ENCODE data around the gene NLN. TPM values are rescaled to one million over a fixed set of nuclear protein-coding genes. Genes with fewer than 3 reads are reported as not detected.

The NLN gene
- total and polyA plus RNA-seq, 2 of the 4 experiments (the other 2 are of a cell fraction), result 19.1 to 37.1 TPM

DNA sequence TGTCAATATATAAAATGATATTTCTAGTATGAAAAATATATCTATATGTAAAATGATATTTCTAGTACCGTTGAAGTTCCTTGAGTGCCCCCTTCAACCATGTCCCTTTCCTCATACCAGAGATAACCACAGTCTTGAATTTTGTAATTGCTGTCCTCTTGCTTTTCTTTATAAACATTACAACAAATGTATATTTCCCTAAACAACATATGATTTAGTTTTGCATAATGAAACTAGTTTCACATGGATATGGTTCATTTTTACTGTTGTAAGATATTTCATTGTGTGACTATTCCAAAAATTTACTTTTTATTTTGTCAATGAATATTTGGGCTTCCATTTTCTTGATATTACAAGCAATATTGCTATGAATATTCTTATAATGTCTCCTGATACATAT lies 14.0 kb downstream of the NLN start:
- H3K23ac ChIP-seq (ENCODE audit: low read depth, low read length), result no peak overlapping the region
- CTCF ChIA-PET, result no interaction called here
- no peak for DNase-seq

More for the DNA sequence above, 14.0 kb downstream of the NLN start:
- Histone ChIP-seq H3K36me3 (ENCODE audit: control insufficient read depth, insufficient read depth, low read length) (peaks cover under 1% of the 10 kb centered on the region), H3K18ac (ENCODE audit: low read depth, low read length) (no peak overlapping the region), H3K9me3 (ENCODE audit: control insufficient read depth, insufficient read depth, low read length) (no peaks in the 10 kb centered on the region), H2AK5ac (ENCODE audit: low read depth, low read length) (no peak overlapping the region), H3K14ac (replicated peaks; ENCODE audit: low read depth, low read length) (no peak overlapping the region), H3K9me1 (ENCODE audit: insufficient read depth, low read length) (peaks cover 2% of the 10 kb centered on the region), H3K27me3 (ENCODE audit: control insufficient read depth, insufficient read depth, low read length) (no peaks in the 10 kb centered on the region), H3K56ac (ENCODE audit: extremely low read depth, insufficient read depth, low read length) (no peak overlapping the region), H4K91ac (ENCODE audit: insufficient read depth, low read depth, low read length) (no peak overlapping the region), H3K9ac (ENCODE audit: low read depth, low read length) (no peak overlapping the region), H3K4me3 (ENCODE audit: insufficient read depth, low read depth, low read length) (no peak overlapping the region), H4K20me1 (ENCODE audit: insufficient read depth, low read length) (no peaks in the 10 kb centered on the region), H2BK120ac (ENCODE audit: low read depth, low read length) (no peak overlapping the region), H2BK20ac (ENCODE audit: low read depth, low read length) (no peak overlapping the region), H3K4me1 (ENCODE audit: control insufficient read depth, insufficient read depth, low read length) (peaks cover under 1% of the 10 kb centered on the region), H3K4me2 (ENCODE audit: low read depth, low read length) (no peak overlapping the region), H2AFZ (replicated peaks; ENCODE audit: low read length, poor library complexity) (no peak overlapping the region), H3K79me1 (ENCODE audit: low read depth in 1 of 2, low read length in 2 of 2) (peaks cover 24 to 54% of the 10 kb centered on the region in 2 experiments), H2BK5ac (ENCODE audit: low read depth, low read length, poor library complexity, severe bottlenecking) (no peak overlapping the region), H4K8ac (ENCODE audit: low read depth in 2 of 2, low read length in 2 of 2) (no peak overlapping the region), H3K27ac (ENCODE audit: insufficient read depth, low read length) (no peak overlapping the region), H2BK15ac (ENCODE audit: low read depth, low read length) (no peak overlapping the region), H2AK9ac (replicated peaks; ENCODE audit: low read depth, low read length, poor library complexity) (no peak overlapping the region), H3K4ac (ENCODE audit: low read depth, low read length) (no peak overlapping the region), H4K5ac (ENCODE audit: low read depth, low read length) (no peak overlapping the region)
- no CpG with 5 or more reads among the region's 1 CpG for WGBS, 2 experiments (ENCODE audit: extremely low coverage in 2 of 2, insufficient read length in 1 of 2)
- intact Hi-C loops (cut with micrococcal nuclease) (no loop called here), in situ Hi-C loops (cut with MboI; ENCODE audit: low sequenced_read_pairs) (no loop called here), dilution Hi-C loops (cut with HindIII; ENCODE audit: low sequenced_read_pairs, unreplicated experiment) (no loop called here)
- POLR2A ChIA-PET (ENCODE audit: unreplicated experiment), result no interaction called here
- no peak for ATAC-seq (ENCODE audit: low read depth)
- no TSS peak for BruUV-seq (replicated peaks)
- TF ChIP-seq RCOR1 (IDR thresholded peaks at IDR 0.05; ENCODE audit: insufficient replicate concordance, low read length) (no peak), BHLHE40 (IDR thresholded peaks at IDR 0.05; ENCODE audit: low read depth, low read length) (no peak)
